HG02884 (cell line): ENCODE data around the gene SYT2.
"Not testable (repeated sequence)": the region's sequence is repeated elsewhere in the genome, so short reads cannot be mapped to it uniquely, and the experiment has no call there.

Experiments
- ATAC-seq: cut with Tn5 transposase; IDR thresholded peaks from one replicate; pipeline ENCODE4 v1.9.1; 2021; ENCODE audit warnings: mild to moderate bottlenecking, moderate library complexity; ENCODE audit not compliant: unreplicated experiment

Gene SYT2

GRCh38 chr1:202578001-202578504 is 132.2 kb downstream of the SYT2 start:
- ATAC-seq, result no peak

GRCh38 chr1:202577381-202577780 is 132.9 kb downstream of the SYT2 start:
- ATAC-seq, result no peak

GRCh38 chr1:202576816-202577215 is 133.4 kb downstream of the SYT2 start:
- no peak for ATAC-seq

GRCh38 chr1:202575918-202576653 is 134.2 kb downstream of the SYT2 start:
- no peak for ATAC-seq

GRCh38 chr1:202572867-202573266 is 137.4 kb downstream of the SYT2 start:
- no peak for ATAC-seq

GRCh38 chr1:202571719-202572339 is 138.4 kb downstream of the SYT2 start:
- ATAC-seq, result no peak

GRCh38 chr1:202569393-202570322 is 140.6 kb downstream of the SYT2 start:
- no peak for ATAC-seq

GRCh38 chr1:202568826-202569225 is 141.4 kb downstream of the SYT2 start:
- no peak for ATAC-seq

GRCh38 chr1:202568410-202568809 is 141.8 kb downstream of the SYT2 start:
- no peak for ATAC-seq

GRCh38 chr1:202567738-202568137 is 142.5 kb downstream of the SYT2 start:
- ATAC-seq, result no peak

GRCh38 chr1:202565890-202566602 is 144.2 kb downstream of the SYT2 start:
- ATAC-seq, result peak; percentile 52

- ATAC-seq, result no peak
Measured at GRCh38 chr1:202564958-202565495, 145.2 kb downstream of the SYT2 start.

- ATAC-seq, result no peak
Measured at GRCh38 chr1:202563818-202564217, 146.4 kb downstream of the SYT2 start.

GRCh38 chr1:202562444-202563060 is 147.7 kb downstream of the SYT2 start:
- ATAC-seq, result no peak

GRCh38 chr1:202561726-202562443 is 148.4 kb downstream of the SYT2 start:
- ATAC-seq, result no peak

- no peak for ATAC-seq
Measured at GRCh38 chr1:202561240-202561639, 149.0 kb downstream of the SYT2 start.

GRCh38 chr1:202557662-202558061 is 152.6 kb downstream of the SYT2 start:
- ATAC-seq, result not testable (repeated sequence)

- ATAC-seq, result not testable (repeated sequence)
Measured at GRCh38 chr1:202556037-202556436, 154.2 kb downstream of the SYT2 start.

GRCh38 chr1:202554619-202555018 is 155.6 kb downstream of the SYT2 start:
- ATAC-seq, result not testable (repeated sequence)
